Measurements from ENCODE around the gene CTU2.

The CTU2 gene

GRCh38 chr16:88724855-88725555, 18.7 kb downstream of the CTU2 start:
- Mint-ChIP-seq H3K4me3 (no peak overlapping the region), H3K27me3 (ENCODE audit: low read depth, poor library complexity) (no peaks in the 10 kb centered on the region), H3K27ac (no peak overlapping the region), H3K4me1 (no peaks in the 10 kb centered on the region), H3K9me3 (no peaks in the 10 kb centered on the region), H3K36me3 (ENCODE audit: low read depth) (no peaks in the 10 kb centered on the region)
- DNase-seq, result no peak
- TF ChIP-seq CTCF (IDR thresholded peaks at IDR 0.05), result no peak

GRCh38 chr16:88725609-88726407, 19.5 kb downstream of the CTU2 start:
- H3K36me3 Mint-ChIP-seq (ENCODE audit: low read depth), result no peaks in the 10 kb centered on the region
- H3K27ac Mint-ChIP-seq, result no peak overlapping the region
- TF ChIP-seq CTCF (IDR thresholded peaks at IDR 0.05), result no peak
- H3K4me1 Mint-ChIP-seq, result peaks cover 3% of the 10 kb centered on the region
- H3K9me3 Mint-ChIP-seq, result no peaks in the 10 kb centered on the region
- no peak overlapping the region for H3K4me3 Mint-ChIP-seq
- DNase-seq, result no peak
- no peaks in the 10 kb centered on the region for H3K27me3 Mint-ChIP-seq (ENCODE audit: low read depth, poor library complexity)

- TF ChIP-seq CTCF (IDR thresholded peaks at IDR 0.05), result no peak
- no peaks in the 10 kb centered on the region for H3K9me3 Mint-ChIP-seq
- no peaks in the 10 kb centered on the region for H3K36me3 Mint-ChIP-seq (ENCODE audit: low read depth)
Measured at GRCh38 chr16:88726408-88726749, 20.1 kb downstream of the CTU2 start.

GRCh38 chr16:88726981-88727380, 20.7 kb downstream of the CTU2 start:
- DNase-seq, result no peak
- Mint-ChIP-seq H3K4me3 (no peak overlapping the region), H3K9me3 (no peaks in the 10 kb centered on the region), H3K27ac (no peak overlapping the region), H3K36me3 (ENCODE audit: low read depth) (no peaks in the 10 kb centered on the region), H3K27me3 (ENCODE audit: low read depth, poor library complexity) (no peaks in the 10 kb centered on the region), H3K4me1 (peaks cover 10% of the 10 kb centered on the region)
- TF ChIP-seq CTCF (IDR thresholded peaks at IDR 0.05), result no peak

More at GRCh38 chr16:88726408-88726749, 20.1 kb downstream of the CTU2 start:
- H3K4me1 Mint-ChIP-seq, result peaks cover 9% of the 10 kb centered on the region
- no peaks in the 10 kb centered on the region for H3K27me3 Mint-ChIP-seq (ENCODE audit: low read depth, poor library complexity)
- H3K27ac Mint-ChIP-seq, result no peak overlapping the region
- DNase-seq, result no peak
- H3K4me3 Mint-ChIP-seq, result no peak overlapping the region

GRCh38 chr16:88727871-88728270, 21.6 kb downstream of the CTU2 start:
- no peak for DNase-seq
- no peak for TF ChIP-seq CTCF (IDR thresholded peaks at IDR 0.05)
- Mint-ChIP-seq H3K27me3 (ENCODE audit: low read depth, poor library complexity) (no peaks in the 10 kb centered on the region), H3K4me3 (no peak overlapping the region), H3K4me1 (peaks cover 10% of the 10 kb centered on the region), H3K36me3 (ENCODE audit: low read depth) (no peaks in the 10 kb centered on the region), H3K27ac (no peak overlapping the region), H3K9me3 (no peaks in the 10 kb centered on the region)
